NCI-H82 treated with DMSO at 0.1 percent for 48 hours (cell line): ENCODE data around the gene RNF227.
A peak's percentile ranks its signal among the peaks of the same experiment; 100 is the strongest.

ENCODE experiments used
- DNase-seq: peaks from one replicate; lab custom pipeline; 2025; ENCODE audit not compliant: unreplicated experiment; lab: John Stamatoyannopoulos, UW

The RNF227 gene

GRCh38 chr17:7930841-7931631 is 14.9 kb upstream of the RNF227 start:
- DNase-seq: no peak

- DNase-seq: peak; percentile 77
Measured at GRCh38 chr17:7929158-7930023, 13.3 kb upstream of the RNF227 start, which contains the start of gene KCNAB3. Gene KCNAB3 (minus strand): TSS chr17:7929856. CDS start chr17:7929435, 421 bp downstream.

- DNase-seq: no peak
Measured at GRCh38 chr17:7927596-7927995, 11.5 kb upstream of the RNF227 start.

GRCh38 chr17:7922845-7923628 is 6.9 kb upstream of the RNF227 start:
- DNase-seq: no peak

- no peak for DNase-seq
Measured at GRCh38 chr17:7922269-7922844, 6.3 kb upstream of the RNF227 start.

GRCh38 chr17:7916808-7917207 is 719 bp upstream of the RNF227 start:
- DNase-seq: no peak

GRCh38 chr17:7916385-7916682 is 245 bp upstream of the RNF227 start:
- no peak for DNase-seq

GRCh38 chr17:7915179-7915610 is 894 bp downstream of the RNF227 start:
- DNase-seq: no peak

GRCh38 chr17:7912927-7913524 is 3.1 kb downstream of the RNF227 start:
- peak; percentile 77 for DNase-seq

GRCh38 chr17:7911116-7911515 is 5.0 kb downstream of the RNF227 start:
- no peak for DNase-seq

GRCh38 chr17:7910711-7911110 is 5.4 kb downstream of the RNF227 start:
- no peak for DNase-seq

GRCh38 chr17:7910281-7910680 is 5.8 kb downstream of the RNF227 start:
- DNase-seq: no peak

GRCh38 chr17:7909089-7909488 is 7.0 kb downstream of the RNF227 start:
- no peak for DNase-seq

- no peak for DNase-seq
Measured at GRCh38 chr17:7903154-7904103, 12.7 kb downstream of the RNF227 start.

- no peak for DNase-seq
Measured at GRCh38 chr17:7897773-7898172, 18.3 kb downstream of the RNF227 start.

- no peak for DNase-seq
Measured at GRCh38 chr17:7897090-7897489, 19.0 kb downstream of the RNF227 start.

GRCh38 chr17:7894866-7895265 is 21.2 kb downstream of the RNF227 start:
- no peak for DNase-seq

GRCh38 chr17:7894226-7894625 is 21.9 kb downstream of the RNF227 start:
- no peak for DNase-seq

GRCh38 chr17:7893187-7893880 is 22.8 kb downstream of the RNF227 start:
- no peak for DNase-seq
